Measurements from ENCODE around the gene UTP18. TPM values are rescaled to one million over a fixed set of nuclear protein-coding genes. Genes with fewer than 3 reads are reported as not detected.
"Not testable (repeated sequence)": the region's sequence is repeated elsewhere in the genome, so short reads cannot be mapped to it uniquely, and the experiment has no call there.

UTP18 gene
- polyA plus RNA-seq, 3 donors = 60.7 to 64.6 (median 61.0) TPM

DNA sequence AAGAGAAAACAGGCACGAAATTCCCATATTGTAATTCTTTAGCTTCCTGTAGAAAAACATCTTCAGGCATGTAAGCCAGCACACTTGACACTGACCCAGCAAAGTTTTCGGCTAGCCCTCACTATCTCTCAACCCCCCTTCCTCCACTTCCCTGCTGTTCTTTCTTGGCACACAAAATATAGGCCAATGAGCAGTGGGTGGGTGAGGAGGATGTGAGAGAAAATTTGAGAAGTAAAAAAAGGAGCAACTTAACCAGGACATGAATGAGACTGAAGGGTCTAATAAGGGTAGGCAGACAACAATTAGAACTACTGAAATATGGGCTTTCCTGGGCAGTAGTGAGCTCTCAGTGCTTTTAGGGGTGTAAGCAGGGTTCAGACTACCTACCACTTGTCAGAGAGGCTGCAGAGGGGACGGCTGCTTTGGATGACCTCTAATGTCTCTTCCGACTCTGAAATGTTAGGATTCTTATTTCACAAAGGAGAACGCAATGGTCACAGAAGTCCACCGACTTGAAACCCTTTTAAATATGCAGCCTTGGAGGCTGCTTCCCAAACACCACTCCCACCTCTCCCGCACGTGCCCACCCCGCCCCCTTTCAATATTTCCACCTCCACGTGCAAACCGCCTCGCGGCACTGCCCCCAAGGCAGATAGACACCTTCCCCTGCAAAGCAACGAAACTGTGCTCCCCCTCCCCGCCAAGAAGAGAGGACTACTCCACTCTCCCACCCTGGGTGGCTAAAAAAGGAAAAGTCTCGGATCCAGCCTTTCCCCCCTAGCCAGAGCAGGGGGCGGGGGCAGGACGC lies 1.4 kb upstream of the UTP18 start:
- no peak for DNase-seq (ENCODE audit: low read depth in 3 of 3, low spot score in 2 of 3)

DNA sequence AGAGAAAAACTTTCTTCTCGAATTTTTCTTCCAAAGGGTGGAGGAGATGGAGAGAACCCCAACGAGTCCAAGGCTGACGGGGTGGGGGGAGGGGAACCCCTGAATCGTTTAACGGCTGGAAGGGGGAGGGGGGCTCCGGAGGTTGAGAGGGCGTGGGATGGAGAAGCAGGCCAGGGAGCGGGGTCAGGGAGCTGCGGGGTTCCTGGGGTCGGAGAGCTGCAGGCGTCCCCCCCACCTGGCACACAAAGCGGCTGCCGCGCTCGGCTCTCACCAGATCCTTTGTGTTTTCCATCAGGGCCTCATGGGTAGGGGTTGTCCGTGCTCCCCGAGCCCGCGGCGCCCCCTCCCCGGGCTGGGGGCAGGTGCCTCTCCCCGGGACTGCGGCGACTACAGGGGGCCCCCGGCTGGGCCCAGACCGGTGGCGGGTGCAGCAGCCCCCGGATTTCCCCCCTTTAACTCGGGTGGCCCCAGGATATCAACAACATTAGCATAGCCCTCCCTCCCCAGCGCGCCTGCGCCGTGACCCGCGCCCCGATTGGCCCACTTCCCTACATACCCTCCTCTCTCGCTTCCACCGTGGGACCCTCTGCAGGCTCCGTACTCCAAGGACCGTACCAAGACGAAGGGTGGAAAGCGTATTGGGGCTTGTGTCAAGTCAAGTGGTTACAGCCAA lies 646 bp upstream of the UTP18 start, which contains the start of gene MBTD1:
MBTD1 (minus strand) TSS at position 486 of the 673 bp plus-strand sequence. CDS start 34,888 bp downstream, outside the sequence.
- peak in 2 of 3 donors; percentile 96 to 99 for DNase-seq (ENCODE audit: low read depth in 3 of 3, low spot score in 2 of 3)

GRCh38 chr17:51261024-51261963 lies 948 bp downstream of the UTP18 start:
- DNase-seq (ENCODE audit: low read depth in 3 of 3, low spot score in 2 of 3) = peak in 1 of 3 donors; percentile 27

- no peak for DNase-seq (ENCODE audit: low read depth in 3 of 3, low spot score in 2 of 3)
Observed at GRCh38 chr17:51263006-51263405, 2.7 kb downstream of the UTP18 start.

- DNase-seq (ENCODE audit: low read depth in 3 of 3, low spot score in 2 of 3) = not testable (repeated sequence)
Observed at GRCh38 chr17:51264466-51264865, 4.1 kb downstream of the UTP18 start.

- DNase-seq (ENCODE audit: low read depth in 3 of 3, low spot score in 2 of 3) = no peak
Observed at GRCh38 chr17:51269991-51270390, 9.6 kb downstream of the UTP18 start.

- no peak for DNase-seq (ENCODE audit: low read depth in 3 of 3, low spot score in 2 of 3)
Observed at GRCh38 chr17:51270636-51271035, 10.3 kb downstream of the UTP18 start.

DNA sequence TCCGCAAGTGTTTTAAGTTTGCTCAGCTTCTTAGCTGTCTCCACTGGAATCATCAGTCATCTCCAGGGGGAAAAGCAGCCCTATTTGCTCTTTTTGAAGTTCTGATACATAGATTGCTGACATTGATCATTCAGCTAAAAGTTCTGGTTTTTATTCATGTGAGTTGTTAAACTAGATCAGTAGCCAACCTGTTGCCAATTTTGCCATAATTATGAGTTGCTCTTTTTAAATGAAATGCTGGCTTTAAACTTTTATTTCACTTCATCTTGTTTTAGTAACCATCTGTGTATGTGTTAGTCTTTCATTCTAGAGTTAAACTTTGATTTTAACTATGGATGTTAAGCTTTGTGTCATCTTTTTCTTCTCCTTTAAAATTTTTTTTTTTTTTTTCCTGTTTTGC lies 12.5 kb downstream of the UTP18 start:
- no peak for DNase-seq (ENCODE audit: low read depth in 3 of 3, low spot score in 2 of 3)

DNA sequence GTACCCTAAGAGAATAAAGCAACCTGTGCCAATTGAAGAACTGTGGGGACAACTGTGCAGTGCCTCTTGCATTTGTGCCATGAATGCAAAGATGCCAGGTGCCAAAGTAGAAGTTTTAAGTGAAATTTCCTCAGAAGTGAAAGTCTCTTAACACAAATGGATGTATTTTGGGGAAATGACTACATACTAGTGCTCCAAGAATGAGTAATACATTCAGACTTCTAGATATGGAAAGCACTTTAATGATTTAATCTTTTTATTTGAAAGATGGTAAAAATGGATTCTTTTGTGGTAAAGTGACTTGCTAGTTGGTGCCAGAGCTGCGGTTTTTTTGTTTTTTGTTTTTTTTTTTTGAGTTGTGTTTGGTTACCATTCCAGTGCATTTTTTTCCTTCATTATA lies 15.0 kb downstream of the UTP18 start:
- no peak for DNase-seq (ENCODE audit: low read depth in 3 of 3, low spot score in 2 of 3)

DNA sequence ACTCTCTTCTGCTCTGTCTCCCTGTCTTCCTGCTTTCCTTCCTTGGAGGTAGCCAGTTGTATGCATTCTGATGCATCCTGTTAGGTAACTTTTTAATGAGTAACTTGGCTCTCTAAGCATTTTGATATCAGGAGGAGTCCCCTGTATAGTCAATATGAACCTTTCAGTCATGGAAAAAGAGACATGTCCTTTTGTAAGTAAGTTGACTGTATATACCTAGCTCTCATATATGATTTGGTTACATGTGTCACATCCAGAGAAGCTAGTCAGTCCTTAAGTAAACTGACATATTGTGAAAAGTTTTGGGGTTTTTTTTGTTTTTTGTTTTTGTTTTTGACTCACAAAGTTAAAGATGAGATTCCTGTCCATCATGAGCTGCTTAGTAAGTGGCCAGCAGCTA lies 18.8 kb downstream of the UTP18 start:
- no peak for DNase-seq (ENCODE audit: low read depth in 3 of 3, low spot score in 2 of 3)

DNA sequence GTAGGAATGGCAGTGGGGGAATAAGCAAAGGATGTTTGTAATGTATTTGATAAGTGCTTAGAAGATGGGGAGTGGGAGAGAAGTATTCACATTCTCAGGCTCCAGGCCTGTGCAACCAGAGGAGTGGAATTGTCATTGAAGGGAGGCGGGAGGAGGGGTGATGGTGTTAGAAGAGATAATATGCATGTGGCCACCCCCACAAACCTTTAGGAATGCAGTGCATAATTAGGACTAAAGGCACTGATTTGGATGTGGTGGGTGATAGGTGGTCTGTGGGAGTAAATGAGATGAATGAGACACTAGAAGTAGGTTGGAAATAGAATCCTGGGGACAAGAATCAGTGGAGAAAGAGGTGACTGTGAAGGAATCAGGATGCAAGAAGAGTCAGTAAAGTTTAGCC lies 27.1 kb downstream of the UTP18 start:
- no peak for DNase-seq (ENCODE audit: low read depth in 3 of 3, low spot score in 2 of 3)

- DNase-seq (ENCODE audit: low read depth in 3 of 3, low spot score in 2 of 3) = no peak
Observed at GRCh38 chr17:51289696-51290111, 29.4 kb downstream of the UTP18 start.

DNA sequence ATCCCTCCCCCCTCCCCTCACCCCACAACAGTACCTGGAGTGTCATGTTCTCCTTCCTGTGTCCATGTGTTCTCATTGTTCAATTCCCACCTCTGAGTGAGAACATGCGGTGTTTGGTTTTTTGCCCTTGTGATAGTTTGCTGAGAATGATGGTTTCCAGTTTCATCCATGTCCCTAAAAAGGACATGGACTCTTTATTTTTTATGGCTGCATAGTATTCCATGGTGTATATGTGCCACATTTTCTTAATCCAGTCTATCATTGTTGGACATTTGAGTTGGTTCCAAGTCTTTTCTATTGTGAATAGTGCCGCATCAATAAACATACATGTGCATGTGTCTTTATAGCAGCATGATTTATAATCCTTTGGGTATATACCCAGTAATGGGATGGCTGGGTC lies 34.0 kb downstream of the UTP18 start:
- DNase-seq (ENCODE audit: low read depth in 3 of 3, low spot score in 2 of 3) = not testable (repeated sequence)

GRCh38 chr17:51298508-51299371 lies 38.4 kb downstream of the UTP18 start:
- peak in 2 of 3 donors; percentile 15 to 36 for DNase-seq (ENCODE audit: low read depth in 3 of 3, low spot score in 2 of 3)

GRCh38 chr17:51299859-51300258 lies 39.5 kb downstream of the UTP18 start:
- DNase-seq (ENCODE audit: low read depth in 3 of 3, low spot score in 2 of 3) = no peak

DNA sequence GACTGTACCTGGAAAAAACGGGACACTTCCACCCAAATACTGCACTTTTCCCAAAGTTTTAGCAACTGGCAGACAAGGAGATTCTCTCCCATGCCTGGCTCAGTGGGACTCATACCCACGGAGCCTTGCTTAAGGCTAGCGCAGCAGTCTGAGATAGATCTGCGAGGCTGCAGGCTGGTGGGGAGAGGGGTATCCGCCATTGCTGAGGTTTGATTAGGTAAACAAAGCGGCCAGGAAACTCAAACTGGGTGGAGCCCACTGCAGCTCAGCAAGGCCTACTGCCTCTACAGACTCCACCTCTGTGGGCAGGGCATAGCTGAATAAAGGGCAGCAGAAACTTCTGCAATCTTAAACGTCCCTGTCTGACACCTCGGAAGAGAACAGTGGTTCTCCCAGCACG lies 44.8 kb downstream of the UTP18 start:
- DNase-seq (ENCODE audit: low read depth in 3 of 3, low spot score in 2 of 3) = no peak

DNA sequence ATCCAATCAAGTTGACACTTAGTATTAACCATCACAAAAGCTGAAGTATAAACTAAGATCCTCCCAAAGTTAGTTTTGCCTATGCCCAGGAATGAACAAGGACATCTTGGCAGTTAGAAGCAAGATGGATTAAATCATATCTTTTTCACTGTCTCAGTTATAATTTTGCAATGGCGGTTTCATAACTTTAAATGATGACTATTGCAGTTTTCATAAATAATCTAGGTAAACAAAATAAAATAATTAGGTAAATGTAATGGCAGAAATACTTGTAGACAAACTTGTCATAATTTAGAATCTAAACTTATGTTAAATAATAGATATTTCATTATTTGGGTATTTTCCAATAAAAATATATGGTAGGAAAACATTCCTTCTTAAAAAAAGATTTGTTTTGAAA lies 51.7 kb downstream of the UTP18 start:
- DNase-seq (ENCODE audit: low read depth in 3 of 3, low spot score in 2 of 3) = not testable (repeated sequence)

- DNase-seq (ENCODE audit: low read depth in 3 of 3, low spot score in 2 of 3) = no peak
Observed at GRCh38 chr17:51319186-51319585, 58.8 kb downstream of the UTP18 start.

DNA sequence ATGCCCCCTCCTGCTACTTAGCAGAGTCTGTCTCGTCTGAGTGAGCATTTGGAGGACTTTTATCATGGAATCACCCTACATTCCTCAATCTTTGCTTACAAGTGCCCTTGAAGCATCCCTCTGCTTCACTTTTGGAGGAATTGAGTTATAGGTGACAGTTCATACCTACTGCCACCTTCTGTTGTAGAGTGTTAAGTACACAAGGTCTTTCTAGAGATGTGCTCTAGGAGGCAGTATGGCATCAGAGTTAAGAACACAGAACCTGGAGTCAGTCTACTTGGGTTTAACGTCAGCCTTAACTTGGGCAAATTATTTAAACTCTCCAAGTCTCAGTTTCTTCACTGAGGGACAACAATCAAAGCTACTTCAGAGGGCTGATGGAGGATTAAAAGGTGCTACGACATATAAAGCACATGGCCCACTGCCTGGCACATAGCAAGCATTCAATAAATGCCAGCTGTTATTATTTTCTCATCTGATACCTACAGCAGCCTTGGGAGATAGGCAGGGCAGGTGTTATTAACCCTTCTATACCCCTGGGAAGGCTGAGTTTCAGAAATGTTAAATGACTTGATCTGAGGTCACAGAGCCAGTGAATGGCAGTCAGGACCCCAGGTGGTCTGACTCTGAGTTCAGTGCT lies 62.2 kb downstream of the UTP18 start:
- no peak for DNase-seq (ENCODE audit: low read depth in 3 of 3, low spot score in 2 of 3)
